Kidney epithelial cell (primary cell): Measurements from ENCODE around the gene VAT1L. TPM values are rescaled to one million over a fixed set of nuclear protein-coding genes. Genes with fewer than 3 reads are reported as not detected.

Source experiments
- DNase-seq: peaks from one replicate; pipeline ENCODE4 v3.0.0-alpha.2; 2010; ENCODE audit warnings: low read depth
- H3K27me3 ChIP-seq: 2 replicates; pipeline ENCODE4 v1.6.0; 2011; ENCODE audit warnings: low read length; ENCODE audit not compliant: control insufficient read depth, insufficient read depth
- H3K36me3 ChIP-seq: 2 replicates; pipeline ENCODE4 v1.5.1; 2011; ENCODE audit warnings: low read length; ENCODE audit not compliant: control insufficient read depth, insufficient read depth
- H3K4me3 ChIP-seq: 2 replicates; pipeline ENCODE4 v1.5.1; 2011; ENCODE audit warnings: low read depth, mild to moderate bottlenecking, control low read depth, low read length
- CTCF ChIP-seq: IDR thresholded peaks from 2 replicates; pipeline ENCODE4 v1.5.1; 2011; ENCODE audit warnings: mild to moderate bottlenecking, moderate library complexity, low read length, control low read depth, inconsistent platforms; ENCODE audit not compliant: insufficient read depth, poor library complexity, severe bottlenecking
- total RNA-seq: library from RNA; depleted of rRNA; stranded (reverse); fragments of >200 nt; gene quantifications from 2 replicates; pipeline ENCODE4 v1.2.3, GENCODE V29; 2015

Gene VAT1L, protein sequence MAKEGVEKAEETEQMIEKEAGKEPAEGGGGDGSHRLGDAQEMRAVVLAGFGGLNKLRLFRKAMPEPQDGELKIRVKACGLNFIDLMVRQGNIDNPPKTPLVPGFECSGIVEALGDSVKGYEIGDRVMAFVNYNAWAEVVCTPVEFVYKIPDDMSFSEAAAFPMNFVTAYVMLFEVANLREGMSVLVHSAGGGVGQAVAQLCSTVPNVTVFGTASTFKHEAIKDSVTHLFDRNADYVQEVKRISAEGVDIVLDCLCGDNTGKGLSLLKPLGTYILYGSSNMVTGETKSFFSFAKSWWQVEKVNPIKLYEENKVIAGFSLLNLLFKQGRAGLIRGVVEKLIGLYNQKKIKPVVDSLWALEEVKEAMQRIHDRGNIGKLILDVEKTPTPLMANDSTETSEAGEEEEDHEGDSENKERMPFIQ
- 0.29 and 0.41 TPM in 2 replicates for total RNA-seq

- Histone ChIP-seq H3K4me3 (peak within 1 kb of the TSS; percentile 63), H3K36me3 (no peaks in the 10 kb centered on the region), H3K27me3 (peaks cover 18% of the 10 kb centered on the region)
- DNase-seq = no peak
- no peak for TF ChIP-seq CTCF
Observed at GRCh38 chr16:77788181-77789084, at the start of gene VAT1L. TSS of gene VAT1L (plus strand) at chr16:77788564. CDS start at chr16:77788683, 119 bp downstream.

- Histone ChIP-seq H3K4me3 (no peak overlapping the region), H3K36me3 (no peaks in the 10 kb centered on the region), H3K27me3 (no peaks in the 10 kb centered on the region)
- no peak for TF ChIP-seq CTCF
- no peak for DNase-seq
Observed at GRCh38 chr16:77738706-77739558, 49.4 kb upstream of the VAT1L start.

- no peak for TF ChIP-seq CTCF
- Histone ChIP-seq H3K27me3 (no peaks in the 10 kb centered on the region), H3K36me3 (no peaks in the 10 kb centered on the region), H3K4me3 (no peak overlapping the region)
- DNase-seq = no peak
Observed at GRCh38 chr16:77739559-77739892, 48.8 kb upstream of the VAT1L start.

DNA sequence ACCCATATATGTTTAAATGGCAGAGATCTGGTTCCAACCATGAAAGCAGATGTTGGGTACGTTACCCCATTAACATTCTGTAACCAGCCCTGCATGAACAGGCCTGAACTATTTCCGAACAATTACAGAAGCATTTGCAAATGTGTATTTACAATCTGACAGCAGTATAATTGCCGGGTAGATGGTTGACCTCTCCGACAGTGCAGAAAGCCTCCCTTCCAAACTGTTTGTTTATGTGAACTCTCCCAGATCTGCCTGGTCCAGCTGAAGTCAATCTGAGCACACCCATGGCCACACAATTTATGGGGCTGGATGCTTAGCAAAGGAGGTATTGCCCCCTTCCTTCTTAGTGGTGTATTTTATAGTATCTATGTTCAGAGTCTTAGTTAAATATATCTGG lies 44.2 kb upstream of the VAT1L start:
- Histone ChIP-seq H3K4me3 (no peak overlapping the region), H3K36me3 (no peaks in the 10 kb centered on the region), H3K27me3 (no peaks in the 10 kb centered on the region)
- DNase-seq = no peak
- no peak for TF ChIP-seq CTCF

DNA sequence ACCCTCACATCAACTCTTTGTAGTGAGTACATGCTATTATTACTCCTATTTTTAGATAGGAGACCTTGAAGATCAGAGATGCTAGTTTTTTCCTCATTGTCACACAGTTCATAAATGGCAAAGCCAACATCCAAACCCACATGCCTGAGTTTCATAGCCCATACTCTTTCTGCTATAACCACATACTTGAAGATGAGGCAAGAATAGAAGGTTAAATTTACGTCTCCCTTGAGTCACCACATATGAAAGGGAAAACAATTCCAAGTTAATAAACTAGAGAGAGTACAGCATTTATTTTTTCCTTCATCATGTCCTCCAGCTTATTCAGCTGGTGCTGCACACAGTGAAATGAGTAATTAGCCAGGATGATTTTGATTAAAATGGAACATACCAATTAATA lies 42.4 kb upstream of the VAT1L start:
- no peak overlapping the region for H3K4me3 ChIP-seq
- no peaks in the 10 kb centered on the region for H3K27me3 ChIP-seq
- H3K36me3 ChIP-seq = no peaks in the 10 kb centered on the region
- no peak for DNase-seq
- no peak for TF ChIP-seq CTCF
